ENCODE data around the gene SHB.

GRCh38 chr9:37965116-37965515 is 103.9 kb downstream of the SHB start:
- TF ChIP-seq, protein P1, sequence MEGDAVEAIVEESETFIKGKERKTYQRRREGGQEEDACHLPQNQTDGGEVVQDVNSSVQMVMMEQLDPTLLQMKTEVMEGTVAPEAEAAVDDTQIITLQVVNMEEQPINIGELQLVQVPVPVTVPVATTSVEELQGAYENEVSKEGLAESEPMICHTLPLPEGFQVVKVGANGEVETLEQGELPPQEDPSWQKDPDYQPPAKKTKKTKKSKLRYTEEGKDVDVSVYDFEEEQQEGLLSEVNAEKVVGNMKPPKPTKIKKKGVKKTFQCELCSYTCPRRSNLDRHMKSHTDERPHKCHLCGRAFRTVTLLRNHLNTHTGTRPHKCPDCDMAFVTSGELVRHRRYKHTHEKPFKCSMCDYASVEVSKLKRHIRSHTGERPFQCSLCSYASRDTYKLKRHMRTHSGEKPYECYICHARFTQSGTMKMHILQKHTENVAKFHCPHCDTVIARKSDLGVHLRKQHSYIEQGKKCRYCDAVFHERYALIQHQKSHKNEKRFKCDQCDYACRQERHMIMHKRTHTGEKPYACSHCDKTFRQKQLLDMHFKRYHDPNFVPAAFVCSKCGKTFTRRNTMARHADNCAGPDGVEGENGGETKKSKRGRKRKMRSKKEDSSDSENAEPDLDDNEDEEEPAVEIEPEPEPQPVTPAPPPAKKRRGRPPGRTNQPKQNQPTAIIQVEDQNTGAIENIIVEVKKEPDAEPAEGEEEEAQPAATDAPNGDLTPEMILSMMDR (IDR thresholded peaks at IDR 0.05; ENCODE audit: insufficient read depth, low read length, poor library complexity, severe bottlenecking), result no peak
- TF ChIP-seq EZH2phosphoT487 (conservative IDR thresholded peaks at IDR 0.05; ENCODE audit: low read length), result no peak
